ENCODE measurements around the gene VPS37C.
"Not testable (repeated sequence)": the region's sequence is repeated elsewhere in the genome, so short reads cannot be mapped to it uniquely, and the experiment has no call there.

Gene VPS37C

GRCh38 chr11:61174273-61174672, 13.0 kb upstream of the VPS37C start:
- DNase-seq: no peak

GRCh38 chr11:61173456-61173855, 12.2 kb upstream of the VPS37C start:
- DNase-seq: no peak

GRCh38 chr11:61172888-61173287, 11.7 kb upstream of the VPS37C start:
- no peak for DNase-seq

GRCh38 chr11:61172356-61172755, 11.1 kb upstream of the VPS37C start:
- no peak for DNase-seq

- no peak for DNase-seq
Observed at GRCh38 chr11:61171907-61172306, 10.7 kb upstream of the VPS37C start.

- DNase-seq: no peak
Observed at GRCh38 chr11:61170566-61170965, 9.3 kb upstream of the VPS37C start.

GRCh38 chr11:61168800-61169199, 7.6 kb upstream of the VPS37C start:
- DNase-seq: no peak

- no peak for DNase-seq
Observed at GRCh38 chr11:61168042-61168688, 6.9 kb upstream of the VPS37C start.

- not testable (repeated sequence) for DNase-seq
Observed at GRCh38 chr11:61166331-61166730, 5.1 kb upstream of the VPS37C start.

- DNase-seq: not testable (repeated sequence)
Observed at GRCh38 chr11:61165785-61166184, 4.6 kb upstream of the VPS37C start.

- DNase-seq: no peak
Observed at GRCh38 chr11:61164606-61165424, 3.6 kb upstream of the VPS37C start.

GRCh38 chr11:61163714-61164605, 2.7 kb upstream of the VPS37C start:
- DNase-seq: no peak

GRCh38 chr11:61163021-61163420, 1.8 kb upstream of the VPS37C start:
- DNase-seq: no peak

- no peak for DNase-seq
Observed at GRCh38 chr11:61162092-61162941, 1.1 kb upstream of the VPS37C start.

GRCh38 chr11:61160487-61161189, 588 bp downstream of the VPS37C start:
- no peak for DNase-seq

- no peak for DNase-seq
Observed at GRCh38 chr11:61158691-61159381, 2.4 kb downstream of the VPS37C start.

GRCh38 chr11:61157743-61158142, 3.5 kb downstream of the VPS37C start:
- no peak for DNase-seq

- no peak for DNase-seq
Observed at GRCh38 chr11:61155741-61156140, 5.5 kb downstream of the VPS37C start.

GRCh38 chr11:61155312-61155711, 5.9 kb downstream of the VPS37C start:
- no peak for DNase-seq

GRCh38 chr11:61154528-61154927, 6.7 kb downstream of the VPS37C start:
- no peak for DNase-seq

GRCh38 chr11:61153593-61154095, 7.6 kb downstream of the VPS37C start:
- no peak for DNase-seq
